ENCODE measurements around the gene RPP25.

DNA sequence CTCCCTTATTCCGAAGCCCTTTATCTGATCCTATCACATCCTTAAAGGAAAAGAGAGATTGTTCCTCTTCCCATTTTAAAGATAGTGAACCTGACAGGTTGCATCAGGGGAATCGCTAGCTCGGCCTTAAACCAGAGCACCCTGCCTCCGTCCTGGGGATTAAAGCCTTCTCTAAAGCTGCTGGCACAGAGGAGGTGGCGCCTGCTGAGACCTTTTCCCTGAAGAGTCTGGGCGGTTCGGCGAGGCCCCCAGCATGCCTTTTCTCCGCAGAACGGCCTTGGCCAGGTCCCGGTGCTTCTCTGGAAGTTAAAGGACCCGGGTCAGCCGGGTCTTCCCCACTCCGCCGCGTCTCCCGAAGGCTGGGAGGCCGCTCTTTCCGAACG, 50.5 kb downstream of the RPP25 start:
- TF ChIP-seq CTCF (IDR thresholded peaks at IDR 0.05) (no peak), POLR2A (IDR thresholded peaks at IDR 0.05) (no peak)

All from body of pancreas (tissue), 4 donors.